GM21390 (cell line): ENCODE data around the gene AMER1.
A peak's percentile ranks its signal among the peaks of the same experiment; 100 is the strongest.
"Not testable (repeated sequence)": the region's sequence is repeated elsewhere in the genome, so short reads cannot be mapped to it uniquely, and the experiment has no call there.

Source experiments
- ATAC-seq: cut with Tn5 transposase; IDR thresholded peaks from one replicate; pipeline ENCODE4 v1.9.1; 2021; ENCODE audit not compliant: unreplicated experiment

The AMER1 gene

DNA sequence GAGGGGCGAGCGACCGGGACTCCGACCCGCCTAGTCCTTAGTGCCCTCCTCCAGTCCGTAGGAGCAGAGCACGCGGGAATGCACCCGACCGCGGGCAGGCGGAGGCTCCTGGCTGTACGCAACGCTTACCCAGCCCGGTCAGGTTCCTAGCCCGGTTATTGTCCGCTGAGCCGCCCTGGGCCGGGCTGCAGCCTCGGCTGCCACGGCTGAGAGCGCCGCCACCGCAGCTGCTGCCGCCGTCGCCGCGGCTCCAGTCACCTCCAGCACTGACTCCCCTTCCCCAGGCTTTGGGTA is at the start of gene AMER1:
AMER1 (minus strand) TSS at position 268 of the 294 bp plus-strand sequence. CDS start 12,422 bp downstream, outside the sequence.
- peak; percentile 41 for ATAC-seq

DNA sequence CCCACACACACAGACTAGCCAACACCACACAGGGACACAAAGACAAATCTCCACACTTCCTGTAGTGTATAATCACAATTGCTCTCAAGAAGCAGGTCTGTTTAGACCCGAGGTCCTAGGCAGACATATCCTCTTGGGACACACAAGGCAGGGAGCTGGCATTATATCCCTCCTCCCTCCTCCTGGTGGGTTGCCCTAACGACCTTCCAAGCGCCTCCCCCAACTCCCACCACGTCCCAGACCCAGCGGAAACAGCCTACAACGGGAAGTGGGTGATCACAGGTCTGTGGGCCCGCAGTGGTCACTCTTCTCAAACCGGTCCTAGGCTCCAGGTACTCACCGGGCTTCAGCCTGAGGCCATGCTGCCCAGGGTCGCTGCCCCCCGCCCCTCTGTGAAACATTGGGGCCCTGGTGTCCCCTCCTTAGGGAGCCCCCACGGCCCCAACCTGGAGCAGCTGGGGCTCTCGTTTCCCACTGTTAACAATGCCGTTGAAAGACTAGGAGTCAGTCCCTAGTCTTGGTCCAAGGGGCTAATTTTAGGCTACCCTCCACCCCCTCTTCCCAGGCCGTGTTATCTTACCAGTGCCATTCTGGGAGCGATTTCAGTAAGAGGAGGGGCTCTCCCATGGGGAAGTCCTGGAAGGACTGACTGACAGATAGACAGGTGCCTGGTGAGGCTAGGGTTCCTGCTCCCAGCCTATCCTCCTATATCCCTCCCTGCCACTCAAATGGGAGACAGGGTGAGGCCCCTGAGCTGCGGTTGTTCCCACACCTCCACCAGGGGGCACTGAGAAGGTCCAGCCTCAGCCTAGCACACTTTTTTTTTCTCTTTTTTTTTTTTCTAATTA is 24.8 kb upstream of the AMER1 start, which contains the start of gene ASB12:
ASB12 (minus strand) TSS at position 485 of the 848 bp plus-strand sequence. CDS start 4,957 bp downstream, outside the sequence.
- no peak for ATAC-seq

DNA sequence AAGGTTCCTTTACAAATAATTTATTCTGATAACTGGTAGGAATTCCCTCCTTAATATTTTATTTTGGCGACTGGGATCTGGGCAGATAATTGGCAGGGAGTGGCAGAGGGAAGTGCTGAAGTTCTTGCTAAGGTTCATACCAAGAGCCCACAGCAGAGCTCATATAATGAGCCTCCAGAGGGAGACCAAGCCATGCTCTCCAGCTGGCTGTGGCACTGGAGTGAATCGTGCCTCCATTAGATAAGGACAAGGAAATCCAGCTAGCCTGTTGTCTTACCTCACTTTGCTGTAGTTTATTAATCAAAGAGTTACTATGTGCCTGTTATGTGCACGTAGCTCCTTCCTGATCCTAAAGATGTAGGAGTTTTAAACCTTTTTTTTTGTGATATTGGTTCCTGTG is 23.6 kb upstream of the AMER1 start:
- ATAC-seq: no peak

DNA sequence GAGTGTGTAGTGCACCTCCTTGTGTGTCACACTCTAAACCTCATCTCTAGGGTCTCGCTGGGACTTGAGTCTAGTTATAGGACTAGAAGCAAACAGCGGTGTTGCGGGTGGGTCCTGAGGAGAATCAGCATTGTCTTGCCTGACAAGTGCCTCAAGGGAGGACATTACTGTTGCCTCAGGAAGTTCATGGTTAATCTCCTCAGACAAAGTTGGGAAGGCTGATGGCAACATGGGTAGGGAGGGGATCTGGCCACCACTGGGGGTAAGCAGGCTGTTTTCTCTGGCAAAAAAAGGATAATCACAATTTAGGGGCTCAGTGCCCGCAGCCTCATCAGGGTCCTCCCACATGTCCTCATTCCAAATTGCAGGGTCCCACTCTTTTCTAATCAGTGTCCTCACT is 12.5 kb upstream of the AMER1 start:
- no peak for ATAC-seq

DNA sequence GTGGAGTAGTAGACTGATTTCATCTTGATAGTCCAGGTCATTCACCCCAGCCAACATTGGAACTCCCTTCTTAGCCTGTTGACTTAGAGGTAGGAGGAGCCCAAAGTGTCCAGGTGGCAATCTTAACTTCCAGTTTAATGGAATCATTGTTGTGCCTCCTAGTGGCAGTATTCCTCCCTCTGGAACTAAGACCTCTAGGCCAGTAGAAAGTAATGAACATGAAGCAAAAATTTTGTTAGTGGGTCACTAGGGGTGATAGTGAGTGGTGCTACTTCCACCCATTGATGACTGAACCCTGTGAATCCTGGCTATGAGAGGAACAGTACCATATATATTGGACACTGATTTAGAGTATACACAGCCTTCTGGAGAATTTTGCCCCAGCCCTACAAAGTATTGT is 8.5 kb upstream of the AMER1 start:
- ATAC-seq: not testable (repeated sequence)

DNA sequence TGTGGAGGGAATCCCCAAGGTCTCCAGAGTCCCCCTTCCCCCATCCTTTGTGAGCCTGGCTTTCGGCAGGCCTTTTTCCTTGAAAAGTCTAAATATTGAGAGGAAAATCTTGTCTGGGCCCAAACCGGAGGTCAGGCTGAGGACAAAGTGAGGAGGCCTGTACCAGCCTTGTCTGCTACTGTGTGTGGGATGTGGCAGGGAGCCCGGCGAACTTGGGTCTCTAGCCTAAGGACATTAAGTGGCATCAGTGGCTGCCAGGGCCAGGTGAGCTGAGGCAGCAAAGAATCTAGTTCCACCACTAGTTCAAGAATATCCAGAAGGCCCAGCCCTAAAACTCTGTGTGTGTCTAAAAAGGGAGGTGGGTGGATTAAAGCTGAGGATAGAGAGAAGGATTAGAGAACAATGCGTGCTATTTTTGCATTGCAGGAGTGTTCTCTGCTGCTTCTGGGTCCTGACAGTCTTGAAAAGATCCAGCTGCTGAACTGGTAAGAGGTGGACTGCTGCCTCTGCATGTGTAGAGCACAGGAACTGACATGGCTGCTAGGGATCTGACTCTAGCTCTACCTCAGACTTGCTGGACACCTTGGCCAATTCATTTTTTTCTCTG is 1.2 kb upstream of the AMER1 start:
- no peak for ATAC-seq

DNA sequence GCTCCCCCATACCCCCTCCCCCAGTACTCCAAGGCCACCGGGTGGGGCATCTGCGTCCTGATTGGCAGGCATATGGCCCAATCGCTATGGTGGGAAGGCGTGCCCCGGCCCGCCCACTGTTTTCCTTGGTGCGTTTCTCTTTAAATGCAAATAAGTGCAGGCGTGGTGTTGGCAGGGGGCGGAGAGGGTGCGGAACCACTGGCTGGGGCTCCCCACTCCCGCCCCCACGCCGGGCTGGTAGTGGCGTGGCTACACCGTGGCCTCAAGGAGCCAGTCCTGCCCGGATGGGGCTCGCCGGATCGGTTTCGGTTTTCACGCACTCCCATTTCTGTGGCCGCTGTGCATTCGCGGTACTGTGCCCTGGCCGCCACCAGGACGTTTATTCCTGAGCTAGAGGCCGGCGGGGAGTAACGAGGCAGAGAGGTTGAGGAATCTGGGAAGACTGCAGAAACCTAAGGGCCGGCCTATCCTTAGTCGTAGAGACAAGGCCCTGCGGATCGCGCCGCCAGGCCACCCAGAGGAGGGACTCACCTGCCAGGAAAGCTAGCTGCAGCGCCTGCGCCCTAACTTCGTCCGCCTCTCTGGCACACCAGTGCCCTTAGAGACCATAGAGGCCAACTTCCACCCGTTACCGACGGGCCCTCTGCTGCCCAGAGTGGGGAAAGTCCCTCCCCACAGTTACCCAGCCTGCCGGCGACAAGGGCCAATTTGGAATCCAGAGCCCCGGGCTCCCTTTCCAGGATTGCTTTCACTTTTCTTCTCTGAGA is 410 bp upstream of the AMER1 start:
- ATAC-seq: peak; percentile 78

DNA sequence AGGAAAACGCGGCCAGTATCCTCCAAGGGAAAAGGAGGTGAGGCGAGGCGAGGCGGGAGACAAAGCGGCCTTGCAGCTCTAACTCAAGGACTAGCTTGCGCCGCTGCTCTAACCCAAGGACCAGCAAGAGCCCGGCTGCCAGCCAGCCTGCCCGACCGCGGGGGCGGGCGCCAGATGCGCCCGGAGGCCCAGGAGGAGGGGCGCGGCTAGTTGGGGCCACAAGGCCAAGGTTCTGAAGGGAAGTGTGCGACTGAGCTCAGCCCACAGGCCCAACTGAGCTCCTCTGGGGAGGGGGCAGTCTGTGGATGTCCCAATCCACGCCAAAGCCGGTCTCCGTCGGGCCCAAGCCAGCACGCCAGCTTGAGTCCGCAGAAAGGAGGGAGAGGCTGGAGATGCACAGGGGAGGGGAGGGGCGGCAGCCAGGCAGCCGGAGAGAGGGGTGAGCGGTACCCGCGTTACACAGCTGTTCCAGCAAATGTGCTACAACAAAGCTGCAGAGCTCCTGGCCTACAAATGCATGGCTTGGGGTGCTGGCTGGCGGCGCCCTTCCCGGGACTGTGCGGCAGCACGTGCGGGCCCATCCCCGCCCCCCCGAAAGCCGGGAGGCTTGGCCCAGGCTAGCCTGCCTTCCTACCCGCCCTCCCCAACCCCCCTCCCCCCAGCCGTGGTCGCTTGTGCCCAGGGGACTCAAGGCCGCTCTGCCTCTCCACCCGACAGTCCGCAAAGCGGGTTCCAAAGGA is 637 bp downstream of the AMER1 start:
- peak; percentile 9 for ATAC-seq

DNA sequence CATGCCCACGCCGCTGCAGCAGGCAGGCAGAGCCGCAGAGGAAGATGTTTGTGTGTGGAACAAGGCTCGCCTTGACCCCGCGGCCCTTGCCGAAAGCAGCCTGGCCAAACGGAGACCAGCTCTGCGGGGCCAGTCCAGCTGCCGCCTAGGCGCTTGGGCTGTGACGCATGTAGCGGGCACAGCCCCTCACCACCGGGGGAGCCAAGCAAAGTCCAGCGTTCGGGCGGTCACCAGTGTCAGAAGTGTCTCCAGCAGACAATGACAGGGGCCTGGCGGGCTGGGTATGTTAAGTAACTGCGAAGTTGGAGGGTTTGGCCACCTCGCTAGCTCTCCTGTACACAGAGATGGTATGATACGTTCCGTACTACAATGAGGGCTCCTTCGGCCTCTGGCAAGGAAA is 1.3 kb downstream of the AMER1 start:
- ATAC-seq: no peak

DNA sequence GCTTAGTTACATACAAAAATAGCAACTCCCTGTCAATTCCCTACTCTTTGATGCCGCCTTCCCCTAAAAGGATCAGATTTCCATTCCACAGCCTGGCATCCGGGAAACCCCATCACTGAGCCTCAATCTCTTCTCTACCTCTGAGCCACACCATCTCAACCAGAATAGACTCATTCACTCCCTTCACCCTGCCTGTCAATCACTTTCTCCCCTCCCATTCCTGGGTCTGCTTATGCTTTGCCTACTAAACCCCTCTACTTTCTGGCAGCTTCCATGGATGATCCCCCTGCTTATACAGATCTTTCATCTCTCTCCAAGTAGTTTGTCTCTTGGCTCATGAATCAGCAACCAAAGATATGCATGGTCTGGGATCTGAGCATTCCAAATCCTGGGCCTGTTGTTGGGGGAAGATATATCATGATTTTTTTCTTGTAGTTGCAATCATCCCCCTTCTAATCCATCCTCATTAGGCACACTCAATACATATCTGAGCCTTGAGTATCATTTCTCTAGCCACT is 2.6 kb downstream of the AMER1 start:
- no peak for ATAC-seq

DNA sequence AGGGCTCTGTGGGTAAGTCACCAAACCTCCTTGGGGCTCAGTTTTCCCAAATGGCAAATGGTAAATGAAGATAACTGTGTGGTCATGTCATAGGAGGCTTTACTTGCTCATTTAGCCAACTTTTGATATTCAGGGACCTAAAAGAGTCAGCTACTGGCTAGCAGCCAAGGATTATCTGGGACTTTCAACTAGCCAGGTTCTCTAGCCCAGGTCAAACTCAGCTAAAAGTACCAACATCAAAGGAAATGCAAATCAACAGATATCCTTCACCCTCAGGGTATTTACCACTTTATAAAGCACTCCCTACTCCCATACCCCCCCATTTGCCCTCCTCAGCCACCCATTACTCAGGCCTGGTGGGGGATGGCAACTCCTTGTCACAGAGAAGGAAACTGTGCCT is 7.5 kb downstream of the AMER1 start:
- peak; percentile 53 for ATAC-seq

DNA sequence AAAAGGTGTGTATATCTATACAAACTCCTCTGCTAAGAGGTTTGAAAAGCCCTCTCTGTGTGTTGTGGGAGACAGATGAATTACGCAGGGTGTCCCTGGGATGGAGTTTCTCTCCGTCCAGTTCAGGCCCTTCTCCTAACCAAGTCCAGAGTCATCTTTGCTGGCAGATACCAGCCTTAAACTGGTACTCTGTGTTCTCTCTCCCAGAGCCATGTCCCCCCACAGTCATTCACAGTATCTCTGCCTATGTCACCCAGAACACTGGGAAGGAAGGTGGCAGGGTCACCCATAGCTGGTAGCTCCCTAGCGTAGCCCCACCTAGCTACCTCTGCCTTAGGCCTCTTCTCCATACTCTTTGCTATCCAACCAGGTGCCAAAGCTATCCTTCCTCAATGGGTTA is 8.9 kb downstream of the AMER1 start:
- ATAC-seq: no peak

DNA sequence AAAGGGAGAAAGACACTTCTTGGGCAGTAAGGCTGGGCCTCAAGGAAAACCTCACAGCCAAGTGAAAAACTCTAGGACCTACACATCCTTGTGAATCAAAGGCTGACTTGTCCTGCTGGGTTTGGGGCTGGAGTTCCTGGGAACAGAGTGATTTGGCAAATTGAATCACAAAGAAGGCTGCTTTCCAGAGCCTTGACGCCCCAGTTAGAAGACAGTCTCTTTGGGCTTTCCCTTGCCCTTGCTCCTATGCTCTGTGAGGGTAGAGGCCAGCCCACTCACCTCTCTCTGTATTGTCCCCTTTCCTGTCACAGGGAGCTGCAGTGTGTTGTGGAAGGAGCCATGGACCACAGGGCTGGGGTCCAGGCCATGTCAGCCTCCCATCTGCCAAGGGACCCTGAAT is 9.6 kb downstream of the AMER1 start:
- ATAC-seq: no peak

DNA sequence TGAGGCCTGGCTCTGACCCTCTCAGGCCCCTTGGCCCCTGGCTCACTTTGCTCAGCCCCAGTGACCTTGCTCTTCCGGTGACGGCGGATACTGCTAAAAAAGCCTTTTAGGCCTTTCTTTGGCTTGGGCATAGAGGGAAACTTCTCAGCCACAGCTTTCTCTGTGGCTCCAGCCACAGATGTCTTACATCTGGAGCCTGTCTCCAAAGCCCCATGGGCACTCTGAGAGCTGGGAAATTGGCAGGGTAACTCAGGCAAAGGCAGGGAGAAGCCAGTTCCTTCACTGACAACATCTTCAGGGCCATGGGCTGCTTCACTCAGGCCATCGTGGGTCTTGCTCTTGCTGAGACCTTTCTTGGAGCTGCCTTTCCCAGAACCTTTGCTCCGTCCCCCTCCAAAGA is 12.8 kb downstream of the AMER1 start:
- ATAC-seq: no peak

DNA sequence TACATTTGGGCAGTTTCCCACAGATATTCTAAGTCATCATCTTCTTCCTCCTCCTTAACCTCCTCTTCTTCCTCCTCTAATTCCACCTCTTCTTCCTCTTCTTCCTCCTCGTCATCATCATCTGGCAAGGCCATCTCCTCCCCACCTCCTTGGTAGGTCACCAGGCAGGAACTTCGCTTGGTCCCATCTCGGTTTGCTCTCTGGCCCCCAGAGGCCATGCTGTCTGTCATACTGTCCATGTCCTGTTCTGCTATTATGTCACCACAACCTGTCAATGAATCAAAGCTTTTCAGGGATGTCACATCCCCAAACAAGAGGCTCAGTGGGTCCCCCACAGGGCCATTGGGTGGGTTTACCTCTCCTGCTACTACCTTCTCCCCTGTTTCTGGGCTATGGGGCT is 13.5 kb downstream of the AMER1 start:
- ATAC-seq: no peak

DNA sequence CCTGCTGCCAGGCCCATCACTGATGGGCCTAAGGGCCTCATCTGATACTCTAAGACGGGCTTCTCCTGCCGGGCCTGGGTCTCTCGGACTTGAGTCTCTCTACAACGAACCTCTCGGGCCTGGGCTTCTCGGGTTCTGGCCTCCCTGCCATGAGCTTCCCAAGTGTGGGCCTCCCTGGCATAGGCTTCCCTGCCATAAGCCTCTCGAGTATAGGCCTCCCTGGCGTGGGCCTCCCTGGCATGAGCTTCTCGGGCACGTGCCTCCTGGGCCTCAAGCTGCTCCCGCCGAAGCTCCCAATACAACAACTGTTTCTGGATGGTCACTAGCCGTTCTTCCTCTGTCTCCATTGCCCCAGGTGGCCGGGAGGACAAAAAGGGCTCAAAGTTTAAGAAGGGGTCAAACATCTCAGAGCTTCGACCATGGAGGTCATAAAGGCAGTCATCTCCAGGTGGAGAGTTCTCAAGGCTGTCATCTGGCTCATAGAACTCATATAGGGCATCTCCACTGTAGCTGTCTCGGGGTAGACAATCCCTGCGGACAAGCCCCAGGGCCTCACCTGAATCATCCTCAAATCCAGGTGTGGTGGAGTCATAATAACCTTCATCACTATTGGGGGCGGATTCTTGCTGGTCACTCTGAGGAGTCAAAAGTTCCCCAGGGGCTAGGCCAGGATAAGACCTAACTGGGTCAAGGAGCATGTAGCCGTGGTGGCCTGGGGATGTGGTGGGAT is 14.1 kb downstream of the AMER1 start:
- no peak for ATAC-seq

DNA sequence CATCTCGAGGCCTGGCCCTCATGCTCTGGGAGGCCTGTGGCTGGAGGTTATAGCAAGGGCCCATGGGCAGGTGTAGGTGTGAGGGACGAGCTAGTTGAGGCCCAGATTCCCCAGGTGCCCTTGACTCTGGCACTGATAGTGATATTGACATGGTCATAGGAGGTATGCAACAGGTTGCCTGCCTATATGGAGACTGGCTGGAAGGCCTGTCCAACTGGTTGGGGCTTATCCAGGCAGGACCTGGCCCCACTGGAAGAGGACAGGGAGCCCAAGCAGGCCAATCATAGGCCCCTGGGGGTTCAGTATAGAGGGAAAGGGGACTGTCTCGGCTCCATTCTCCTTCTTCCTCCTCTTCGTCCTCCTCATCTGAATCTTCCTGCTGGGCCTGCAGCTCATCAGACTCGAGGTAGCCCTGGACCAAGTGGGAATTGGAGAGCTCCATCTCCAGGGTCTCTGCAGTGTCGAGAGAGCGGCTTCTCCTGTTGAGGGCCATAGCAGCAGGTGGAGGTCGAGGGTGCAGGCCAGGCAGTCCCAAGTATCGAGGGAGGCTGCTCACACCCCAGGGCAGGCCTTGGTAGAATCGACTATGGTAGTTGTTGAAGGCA is 15.3 kb downstream of the AMER1 start:
- no peak for ATAC-seq

DNA sequence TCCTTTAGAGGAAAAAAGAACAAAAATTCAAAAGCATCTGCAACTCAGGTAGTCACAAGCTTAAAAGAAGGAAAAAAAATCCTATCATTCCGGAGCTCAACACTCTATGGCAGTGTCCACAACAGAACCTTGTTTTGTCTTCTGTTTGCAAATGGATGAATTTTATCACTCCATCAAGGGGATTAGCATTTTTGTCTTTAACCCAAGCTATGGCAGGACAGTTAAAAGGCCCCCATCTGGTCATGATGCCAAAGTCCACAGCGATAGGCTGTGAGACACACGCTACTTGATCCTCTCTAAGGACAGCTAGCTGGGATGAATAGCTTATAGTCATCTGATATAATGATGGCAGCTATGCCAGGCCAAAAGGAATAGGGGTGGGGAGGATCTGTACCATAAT is 16.6 kb downstream of the AMER1 start:
- no peak for ATAC-seq

DNA sequence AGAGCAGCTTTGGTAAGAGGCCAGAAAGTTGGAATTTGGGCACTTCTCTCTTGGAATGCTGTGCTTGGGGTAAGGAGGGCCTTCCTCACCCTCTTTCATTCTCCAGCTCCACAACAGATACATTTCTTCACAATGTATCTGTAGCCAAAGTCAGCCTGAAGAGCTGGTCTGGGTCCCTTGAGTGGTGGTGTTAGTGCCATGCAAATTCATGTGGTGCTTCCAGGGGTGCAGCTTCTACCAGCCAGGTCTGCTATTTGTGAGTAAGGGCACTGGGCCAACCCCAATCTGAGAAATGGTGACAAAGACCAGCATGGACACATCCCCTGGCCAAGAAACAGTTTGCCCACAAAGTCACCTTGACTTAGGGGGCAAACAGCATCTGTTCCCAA is 17.8 kb downstream of the AMER1 start:
- ATAC-seq: no peak
